Keratinocyte (primary cell): Measurements from ENCODE around the gene FGGY.

Experiments
- EZH2 ChIP-seq: IDR thresholded peaks from one replicate; pipeline ENCODE4 v1.6.1; 2012; ENCODE audit warnings: inconsistent platforms, mild to moderate bottlenecking, low read length, moderate library complexity
- TF ChIP-seq, protein P1 (sequence below), 3 experiments: IDR thresholded peaks in 1 of 3; conservative IDR thresholded peaks in 1 of 3; optimal IDR thresholded peaks in 1 of 3; 2 replicates in 2 of 3; 3 replicates in 1 of 3; pipeline versions ENCODE3 to v1.5.1; 2011; ENCODE audit warnings: low read length in 3 of 3, mild to moderate bottlenecking in 3 of 3, moderate library complexity in 2 of 3, control low read depth in 1 of 3, inconsistent platforms in 1 of 3; ENCODE audit not compliant: insufficient read depth in 2 of 3; ENCODE audit errors: extremely low read depth in 1 of 3

DNA sequence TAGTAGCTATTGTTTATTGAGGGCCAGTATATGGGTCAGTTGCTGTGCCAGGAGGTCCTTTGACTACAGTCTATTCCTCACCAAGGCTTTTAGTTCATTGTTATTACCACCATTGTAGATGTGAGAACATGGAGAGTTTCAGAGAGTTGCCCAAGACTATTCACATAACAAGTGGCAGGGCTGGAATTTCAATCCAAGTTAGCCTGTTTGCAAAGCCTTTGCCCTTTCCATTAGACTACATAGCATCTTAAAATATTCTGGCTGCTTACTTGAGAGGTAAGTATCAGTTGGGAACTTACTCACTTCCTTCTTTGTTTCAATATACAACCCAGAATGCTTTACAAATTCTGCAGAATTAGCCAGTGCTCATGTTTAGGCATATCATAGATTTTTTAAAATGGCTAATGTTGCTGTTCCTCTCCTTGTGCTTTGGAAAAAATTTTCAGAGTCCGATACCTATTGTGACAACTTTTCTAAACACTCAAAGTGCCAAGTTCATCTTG, 141.2 kb downstream of the FGGY start:
- TF ChIP-seq, protein P1, sequence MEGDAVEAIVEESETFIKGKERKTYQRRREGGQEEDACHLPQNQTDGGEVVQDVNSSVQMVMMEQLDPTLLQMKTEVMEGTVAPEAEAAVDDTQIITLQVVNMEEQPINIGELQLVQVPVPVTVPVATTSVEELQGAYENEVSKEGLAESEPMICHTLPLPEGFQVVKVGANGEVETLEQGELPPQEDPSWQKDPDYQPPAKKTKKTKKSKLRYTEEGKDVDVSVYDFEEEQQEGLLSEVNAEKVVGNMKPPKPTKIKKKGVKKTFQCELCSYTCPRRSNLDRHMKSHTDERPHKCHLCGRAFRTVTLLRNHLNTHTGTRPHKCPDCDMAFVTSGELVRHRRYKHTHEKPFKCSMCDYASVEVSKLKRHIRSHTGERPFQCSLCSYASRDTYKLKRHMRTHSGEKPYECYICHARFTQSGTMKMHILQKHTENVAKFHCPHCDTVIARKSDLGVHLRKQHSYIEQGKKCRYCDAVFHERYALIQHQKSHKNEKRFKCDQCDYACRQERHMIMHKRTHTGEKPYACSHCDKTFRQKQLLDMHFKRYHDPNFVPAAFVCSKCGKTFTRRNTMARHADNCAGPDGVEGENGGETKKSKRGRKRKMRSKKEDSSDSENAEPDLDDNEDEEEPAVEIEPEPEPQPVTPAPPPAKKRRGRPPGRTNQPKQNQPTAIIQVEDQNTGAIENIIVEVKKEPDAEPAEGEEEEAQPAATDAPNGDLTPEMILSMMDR (optimal IDR thresholded peaks at IDR 0.05 in 1 of 3, IDR thresholded peaks at IDR 0.05 in 1 of 3, conservative IDR thresholded peaks at IDR 0.05 in 1 of 3; ENCODE audit: extremely low read depth in 1 of 3, insufficient read depth in 2 of 3, low read length in 3 of 3) = no peak
- no peak for TF ChIP-seq EZH2
